PC-3 (cell line): ENCODE measurements around the gene FOLR2. TPM values are rescaled to one million over a fixed set of nuclear protein-coding genes. Genes with fewer than 3 reads are reported as not detected.

ENCODE experiments used
- ATAC-seq: fragments of 200-7000 bp; cut with Tn5 transposase; 2 replicates; pipeline ENCODE4 v1.9.1; 2020; ENCODE audit warnings: mild to moderate bottlenecking, moderate library complexity
- BruUV-seq: library from RNA; stranded (reverse); fragments of 400-500 nt; replicated peaks from 2 replicates; lab custom pipeline; 2021; lab: Mats Ljungman, UMichigan
- CTCF ChIA-PET: fragments of 300-600 bp; sonication (Branson Sonifier 250); formaldehyde crosslinking; loops from one replicate; lab custom pipeline; 2022; ENCODE audit warnings: antibody characterized with exemption; lab: Charles Lee
- POLR2A ChIA-PET: fragments of 300-600 bp; sonication (Branson Sonifier 250); formaldehyde crosslinking; loops from one replicate; lab custom pipeline; 2022; ENCODE audit warnings: antibody characterized with exemption; ENCODE audit not compliant: unreplicated experiment; lab: Charles Lee
- DNase-seq: peaks from one replicate; pipeline ENCODE4 v3.0.0-alpha.2; 2015
- H2AFZ ChIP-seq: fragments of 300-600 bp; sonication (generic); 2 replicates; pipeline ENCODE4 v1.6.0; 2016; ENCODE audit warnings: antibody characterized with exemption, low read length
- H3F3A ChIP-seq: fragments of 300-600 bp; sonication (generic); one replicate; pipeline ENCODE4 v1.6.0; 2017; ENCODE audit warnings: antibody characterized with exemption, low read length, control low read depth, mild to moderate bottlenecking; ENCODE audit not compliant: unreplicated experiment
- H3K27ac ChIP-seq: fragments of 300-600 bp; sonication (generic); 2 replicates; pipeline ENCODE4 v1.5.1; 2016; ENCODE audit warnings: mild to moderate bottlenecking, low read length
- H3K27me3 ChIP-seq: fragments of 300-600 bp; sonication (generic); 2 replicates; pipeline ENCODE4 v1.6.1; 2016; ENCODE audit warnings: low read length, mixed read lengths
- H3K36me3 ChIP-seq: fragments of 300-600 bp; sonication (generic); 2 replicates; pipeline ENCODE4 v1.6.1; 2016; ENCODE audit warnings: low read depth, mixed run types, low read length, mixed read lengths
- H3K4me1 ChIP-seq: fragments of 300-600 bp; sonication (generic); 2 replicates; pipeline ENCODE4 v1.5.1; 2016; ENCODE audit warnings: low read length; ENCODE audit not compliant: insufficient read depth
- H3K4me2 ChIP-seq: fragments of 300-600 bp; sonication (generic); 2 replicates; pipeline ENCODE4 v1.6.0; 2016; ENCODE audit warnings: low read length
- H3K4me3 ChIP-seq: fragments of 300-600 bp; sonication (generic); 2 replicates; pipeline ENCODE4 v1.5.1; 2016; ENCODE audit warnings: mild to moderate bottlenecking, low read length, mixed read lengths
- H3K79me2 ChIP-seq: fragments of 300-600 bp; sonication (generic); 2 replicates; pipeline ENCODE4 v1.6.1; 2017; ENCODE audit warnings: low read length, mixed read lengths
- H3K9ac ChIP-seq: fragments of 300-600 bp; sonication (generic); 2 replicates; pipeline ENCODE4 v1.6.0; 2016; ENCODE audit warnings: mild to moderate bottlenecking, low read length
- H3K9me2 ChIP-seq: fragments of 300-600 bp; sonication (generic); replicated peaks from 2 replicates; pipeline ENCODE4 v1.6.1; 2016; ENCODE audit warnings: mixed run types, low read length, mixed read lengths
- H3K9me3 ChIP-seq: fragments of 300-600 bp; sonication (generic); 2 replicates; pipeline ENCODE4 v1.6.1; 2016; ENCODE audit warnings: low read length, mixed read lengths
- H4K20me1 ChIP-seq: fragments of 300-600 bp; sonication (generic); 2 replicates; pipeline ENCODE4 v1.6.1; 2016; ENCODE audit warnings: low read length, mixed read lengths
- EZH2 ChIP-seq: fragments of 300-600 bp; sonication (generic); IDR thresholded peaks from one replicate; pipeline ENCODE4 v1.6.1; 2017; ENCODE audit warnings: antibody characterized with exemption, mild to moderate bottlenecking, low read length; ENCODE audit not compliant: unreplicated experiment
- EZH2phosphoT487 ChIP-seq: fragments of 300-600 bp; sonication (generic); IDR thresholded peaks from 2 replicates; pipeline ENCODE4 v1.6.1; 2018; ENCODE audit warnings: mild to moderate bottlenecking, antibody characterized with exemption, low read length, borderline replicate concordance
- intact Hi-C: fragments of 100-400 bp; cut with micrococcal nuclease; formaldehyde crosslinking; loops from 2 replicates; pipeline ENCODE4 v1.9.0; 2023
- total RNA-seq: library from RNA; depleted of rRNA; stranded (reverse); fragments of >200 nt; gene quantifications from 2 replicates; pipeline ENCODE4 v1.2.3, GENCODE V29; 2014
- TF ChIP-seq, protein P1 (sequence below): fragments of 300-600 bp; sonication (generic); conservative IDR thresholded peaks from 2 replicates; pipeline ENCODE4 v1.5.1; 2017; ENCODE audit warnings: antibody characterized with exemption, low read depth, mild to moderate bottlenecking, low read length

The FOLR2 gene
- total RNA-seq, 1 experiment from 2014 or later, result not detected

DNA sequence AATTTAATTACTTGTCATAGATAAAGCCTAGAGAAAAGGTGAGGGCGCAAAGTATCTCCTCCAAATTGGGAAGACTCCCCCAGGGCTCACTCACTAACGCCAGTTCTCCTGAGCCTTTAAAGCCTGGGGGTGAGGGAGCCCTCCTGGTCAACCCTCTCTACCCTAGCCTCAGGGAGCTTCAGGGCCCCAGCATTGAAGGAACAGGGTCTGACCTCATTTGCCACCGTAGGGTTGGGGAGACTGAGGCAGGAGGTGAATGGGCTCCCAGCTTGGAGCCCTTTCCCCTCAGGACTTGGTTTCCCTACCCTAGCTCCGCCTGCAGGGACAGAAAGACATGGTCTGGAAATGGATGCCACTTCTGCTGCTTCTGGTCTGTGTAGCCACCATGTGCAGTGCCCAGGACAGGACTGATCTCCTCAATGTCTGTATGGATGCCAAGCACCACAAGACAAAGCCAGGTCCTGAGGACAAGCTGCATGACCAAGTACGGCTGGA is 1.7 kb downstream of the FOLR2 start:
- no TSS peak for BruUV-seq
- intact Hi-C loops, result no loop called here

DNA sequence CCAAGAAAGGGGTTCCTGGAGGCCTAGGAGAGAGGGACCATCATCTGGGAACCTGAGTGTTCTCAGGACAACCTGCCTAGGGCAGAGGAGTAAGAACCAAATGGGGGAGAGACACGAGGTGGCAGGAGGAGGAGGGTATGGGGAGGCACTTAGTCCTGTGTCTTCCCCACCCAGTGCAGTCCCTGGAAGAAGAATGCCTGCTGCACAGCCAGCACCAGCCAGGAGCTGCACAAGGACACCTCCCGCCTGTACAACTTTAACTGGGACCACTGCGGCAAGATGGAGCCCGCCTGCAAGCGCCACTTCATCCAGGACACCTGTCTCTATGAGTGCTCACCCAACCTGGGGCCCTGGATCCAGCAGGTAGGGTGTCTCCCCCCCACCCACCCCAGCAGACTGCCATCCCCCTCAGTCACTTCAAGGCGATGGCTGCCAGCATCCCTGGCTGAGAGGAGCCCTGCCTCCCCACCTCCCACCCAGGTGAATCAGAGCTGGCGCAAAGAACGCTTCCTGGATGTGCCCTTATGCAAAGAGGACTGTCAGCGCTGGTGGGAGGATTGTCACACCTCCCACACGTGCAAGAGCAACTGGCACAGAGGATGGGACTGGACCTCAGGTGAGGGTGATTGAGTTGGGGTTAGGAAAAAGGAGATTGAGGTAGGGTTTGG is 4.2 kb downstream of the FOLR2 start:
- Histone ChIP-seq H3K4me2 (no peak overlapping the region), H3K79me2 (peaks cover 18% of the 10 kb centered on the region), H3K9me3 (no peaks in the 10 kb centered on the region), H4K20me1 (no peaks in the 10 kb centered on the region), H3K36me3 (no peaks in the 10 kb centered on the region), H3K4me3 (no peak overlapping the region), H3K9me2 (no peaks in the 10 kb centered on the region), H3K27me3 (peaks cover 18% of the 10 kb centered on the region), H3K9ac (no peak overlapping the region), H3K27ac (no peak overlapping the region), H3K4me1 (peaks cover 14% of the 10 kb centered on the region), H2AFZ (no peak overlapping the region), H3F3A (no peaks in the 10 kb centered on the region)
- ATAC-seq (no peak), DNase-seq (no peak)
- intact Hi-C loops, result no loop called here
- CTCF ChIA-PET, result no interaction called here
- POLR2A ChIA-PET, result no interaction called here
- no TSS peak for BruUV-seq
- TF ChIP-seq EZH2phosphoT487 (no peak), EZH2 (no peak)
- TF ChIP-seq, protein P1, sequence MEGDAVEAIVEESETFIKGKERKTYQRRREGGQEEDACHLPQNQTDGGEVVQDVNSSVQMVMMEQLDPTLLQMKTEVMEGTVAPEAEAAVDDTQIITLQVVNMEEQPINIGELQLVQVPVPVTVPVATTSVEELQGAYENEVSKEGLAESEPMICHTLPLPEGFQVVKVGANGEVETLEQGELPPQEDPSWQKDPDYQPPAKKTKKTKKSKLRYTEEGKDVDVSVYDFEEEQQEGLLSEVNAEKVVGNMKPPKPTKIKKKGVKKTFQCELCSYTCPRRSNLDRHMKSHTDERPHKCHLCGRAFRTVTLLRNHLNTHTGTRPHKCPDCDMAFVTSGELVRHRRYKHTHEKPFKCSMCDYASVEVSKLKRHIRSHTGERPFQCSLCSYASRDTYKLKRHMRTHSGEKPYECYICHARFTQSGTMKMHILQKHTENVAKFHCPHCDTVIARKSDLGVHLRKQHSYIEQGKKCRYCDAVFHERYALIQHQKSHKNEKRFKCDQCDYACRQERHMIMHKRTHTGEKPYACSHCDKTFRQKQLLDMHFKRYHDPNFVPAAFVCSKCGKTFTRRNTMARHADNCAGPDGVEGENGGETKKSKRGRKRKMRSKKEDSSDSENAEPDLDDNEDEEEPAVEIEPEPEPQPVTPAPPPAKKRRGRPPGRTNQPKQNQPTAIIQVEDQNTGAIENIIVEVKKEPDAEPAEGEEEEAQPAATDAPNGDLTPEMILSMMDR, result no peak

More for the DNA sequence above, 1.7 kb downstream of the FOLR2 start:
- Histone ChIP-seq H4K20me1 (no peaks in the 10 kb centered on the region), H3K4me3 (no peak overlapping the region), H3F3A (no peaks in the 10 kb centered on the region), H3K9ac (no peak overlapping the region), H3K9me3 (no peaks in the 10 kb centered on the region), H3K36me3 (no peaks in the 10 kb centered on the region), H3K4me2 (no peak overlapping the region), H3K9me2 (peaks cover 3% of the 10 kb centered on the region; the same call in 1 of the 2 replicates), H3K27me3 (peaks cover 32% of the 10 kb centered on the region), H3K79me2 (no peaks in the 10 kb centered on the region), H2AFZ (no peak overlapping the region), H3K27ac (no peak overlapping the region), H3K4me1 (peaks cover 6% of the 10 kb centered on the region)
- DNase-seq, result no peak
- TF ChIP-seq, protein P1, result no peak
- TF ChIP-seq EZH2phosphoT487 (no peak), EZH2 (no peak)
- no peak for ATAC-seq
- CTCF ChIA-PET, result no interaction called here
- POLR2A ChIA-PET, result interaction anchor here (0.6 kb wide), 1 partner anchor 269 kb away, joined by 3 read pairs; no protein-coding TSS in a partner anchor
